Astrocyte (in vitro differentiated cells and primary cell): ENCODE measurements around the gene CAPN7. TPM values are rescaled to one million over a fixed set of nuclear protein-coding genes. Genes with fewer than 3 reads are reported as not detected.

ENCODE experiments used
- DNase-seq: peaks from one replicate; pipeline ENCODE4 v3.0.0-alpha.2; 2010; ENCODE audit warnings: low read depth
- FAIRE-seq: peaks from 2 replicates; lab custom pipeline; 2011; peaks lifted over from hg19 to GRCh38; lab: Jason Lieb, UNC
- H2AFZ ChIP-seq: 2 replicates; pipeline ENCODE4 v1.6.0; 2012; ENCODE audit warnings: low read depth, low read length, inconsistent platforms
- H3K27ac ChIP-seq: 2 replicates; pipeline ENCODE4 v1.5.1; 2011; ENCODE audit warnings: low read depth, low read length, inconsistent platforms
- H3K27me3 ChIP-seq: 2 replicates; pipeline ENCODE4 v1.6.0; 2011; ENCODE audit warnings: low read length, inconsistent platforms; ENCODE audit not compliant: insufficient read depth
- H3K36me3 ChIP-seq: 2 replicates; pipeline ENCODE4 v1.5.1; 2011; ENCODE audit warnings: low read length, inconsistent platforms; ENCODE audit not compliant: insufficient read depth
- H3K4me1 ChIP-seq: 2 replicates; pipeline ENCODE4 v1.5.1; 2011; ENCODE audit warnings: low read length, inconsistent platforms; ENCODE audit not compliant: insufficient read depth
- H3K4me2 ChIP-seq: 2 replicates; pipeline ENCODE4 v1.6.0; 2012; ENCODE audit warnings: low read length, inconsistent platforms
- H3K4me3 ChIP-seq: 2 replicates; pipeline ENCODE4 v1.5.1; 2011; ENCODE audit warnings: low read depth, mild to moderate bottlenecking, low read length, inconsistent platforms; ENCODE audit not compliant: insufficient read depth
- H3K79me2 ChIP-seq: 2 replicates; pipeline ENCODE4 v1.6.0; 2012; ENCODE audit warnings: mild to moderate bottlenecking, low read length, inconsistent platforms; ENCODE audit not compliant: insufficient read depth
- H3K9ac ChIP-seq: 2 replicates; pipeline ENCODE4 v1.6.0; 2012; ENCODE audit warnings: mild to moderate bottlenecking, low read length, inconsistent platforms
- H3K9me3 ChIP-seq: 2 replicates; pipeline ENCODE4 v1.5.1; 2012; ENCODE audit warnings: low read depth, mild to moderate bottlenecking, low read length, inconsistent platforms; ENCODE audit not compliant: insufficient read depth
- H4K20me1 ChIP-seq: 2 replicates; pipeline ENCODE4 v1.6.0; 2012; ENCODE audit warnings: low read length, inconsistent platforms; ENCODE audit not compliant: insufficient read depth
- H3K27ac Mint-ChIP-seq: one replicate; pipeline ENCODE4 v1.8.0; 2021; ENCODE audit warnings: mild to moderate bottlenecking, mixed read lengths; ENCODE audit not compliant: unreplicated experiment
- H3K27me3 Mint-ChIP-seq: one replicate; pipeline ENCODE4 v1.8.0; 2021; ENCODE audit warnings: low read depth, mixed read lengths; ENCODE audit not compliant: unreplicated experiment
- H3K36me3 Mint-ChIP-seq: one replicate; pipeline ENCODE4 v1.8.0; 2021; ENCODE audit warnings: low read depth, mixed read lengths; ENCODE audit not compliant: unreplicated experiment
- H3K4me1 Mint-ChIP-seq: one replicate; pipeline ENCODE4 v1.8.0; 2021; ENCODE audit warnings: low read depth, mixed read lengths; ENCODE audit not compliant: unreplicated experiment
- H3K4me3 Mint-ChIP-seq: one replicate; pipeline ENCODE4 v1.8.0; 2021; ENCODE audit warnings: mild to moderate bottlenecking, moderate library complexity, mixed read lengths; ENCODE audit not compliant: unreplicated experiment
- H3K9me3 Mint-ChIP-seq: one replicate; pipeline ENCODE4 v1.8.0; 2021; ENCODE audit warnings: mild to moderate bottlenecking, mixed read lengths; ENCODE audit not compliant: unreplicated experiment
- EZH2 ChIP-seq: IDR thresholded peaks from 2 replicates; pipeline ENCODE4 v1.6.1; 2012; ENCODE audit warnings: mild to moderate bottlenecking, low read length, inconsistent platforms; ENCODE audit not compliant: insufficient read depth
- total RNA-seq: library from RNA; stranded (reverse); gene quantifications from 2 replicates; pipeline ENCODE4 v1.2.1, GENCODE V29; 2021
- TF ChIP-seq, protein P1 (sequence below): IDR thresholded peaks from 2 replicates; pipeline ENCODE4 v1.5.1; 2011; ENCODE audit warnings: low read depth, mild to moderate bottlenecking, inconsistent platforms, low read length, moderate library complexity; ENCODE audit not compliant: insufficient read depth

Gene CAPN7
- total RNA-seq, 1 donor from 2014 or later = 36.8 TPM

DNA sequence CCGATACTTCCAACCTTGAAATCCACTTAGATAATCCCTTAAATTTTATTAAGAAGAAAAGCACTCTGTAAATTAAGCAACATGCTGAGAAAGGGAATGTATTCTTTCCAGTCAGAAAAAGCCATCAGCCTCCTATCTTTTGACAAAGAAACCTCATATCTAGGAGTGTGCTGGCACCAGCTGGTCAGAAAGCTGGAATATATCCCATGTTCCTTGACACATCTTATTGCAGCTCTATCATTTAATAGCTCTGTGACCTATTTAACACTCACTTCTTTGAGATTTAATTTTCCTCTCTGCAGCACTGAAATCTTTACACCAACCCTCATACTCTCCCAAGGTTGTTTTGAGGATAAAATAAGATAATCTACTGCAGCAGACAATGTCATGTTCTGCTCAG lies 30.4 kb upstream of the CAPN7 start:
- Mint-ChIP-seq H3K9me3 (peaks cover 17% of the 10 kb centered on the region), H3K27me3 (peaks cover 42% of the 10 kb centered on the region), H3K27ac (no peak overlapping the region), H3K36me3 (peaks cover 5% of the 10 kb centered on the region), H3K4me1 (peaks cover 11% of the 10 kb centered on the region), H3K4me3 (no peak overlapping the region)
- Histone ChIP-seq H4K20me1 (no peaks in the 10 kb centered on the region), H3K27me3 (peaks cover 60% of the 10 kb centered on the region), H3K9ac (no peak overlapping the region), H3K4me2 (no peak overlapping the region), H3K4me1 (no peaks in the 10 kb centered on the region), H3K27ac (no peak overlapping the region), H2AFZ (no peak overlapping the region), H3K36me3 (no peaks in the 10 kb centered on the region), H3K9me3 (no peaks in the 10 kb centered on the region), H3K79me2 (no peaks in the 10 kb centered on the region), H3K4me3 (no peak overlapping the region)
- TF ChIP-seq EZH2 = no peak
- TF ChIP-seq, protein P1, sequence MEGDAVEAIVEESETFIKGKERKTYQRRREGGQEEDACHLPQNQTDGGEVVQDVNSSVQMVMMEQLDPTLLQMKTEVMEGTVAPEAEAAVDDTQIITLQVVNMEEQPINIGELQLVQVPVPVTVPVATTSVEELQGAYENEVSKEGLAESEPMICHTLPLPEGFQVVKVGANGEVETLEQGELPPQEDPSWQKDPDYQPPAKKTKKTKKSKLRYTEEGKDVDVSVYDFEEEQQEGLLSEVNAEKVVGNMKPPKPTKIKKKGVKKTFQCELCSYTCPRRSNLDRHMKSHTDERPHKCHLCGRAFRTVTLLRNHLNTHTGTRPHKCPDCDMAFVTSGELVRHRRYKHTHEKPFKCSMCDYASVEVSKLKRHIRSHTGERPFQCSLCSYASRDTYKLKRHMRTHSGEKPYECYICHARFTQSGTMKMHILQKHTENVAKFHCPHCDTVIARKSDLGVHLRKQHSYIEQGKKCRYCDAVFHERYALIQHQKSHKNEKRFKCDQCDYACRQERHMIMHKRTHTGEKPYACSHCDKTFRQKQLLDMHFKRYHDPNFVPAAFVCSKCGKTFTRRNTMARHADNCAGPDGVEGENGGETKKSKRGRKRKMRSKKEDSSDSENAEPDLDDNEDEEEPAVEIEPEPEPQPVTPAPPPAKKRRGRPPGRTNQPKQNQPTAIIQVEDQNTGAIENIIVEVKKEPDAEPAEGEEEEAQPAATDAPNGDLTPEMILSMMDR = no peak
- DNase-seq = no peak
- no peak for FAIRE-seq

DNA sequence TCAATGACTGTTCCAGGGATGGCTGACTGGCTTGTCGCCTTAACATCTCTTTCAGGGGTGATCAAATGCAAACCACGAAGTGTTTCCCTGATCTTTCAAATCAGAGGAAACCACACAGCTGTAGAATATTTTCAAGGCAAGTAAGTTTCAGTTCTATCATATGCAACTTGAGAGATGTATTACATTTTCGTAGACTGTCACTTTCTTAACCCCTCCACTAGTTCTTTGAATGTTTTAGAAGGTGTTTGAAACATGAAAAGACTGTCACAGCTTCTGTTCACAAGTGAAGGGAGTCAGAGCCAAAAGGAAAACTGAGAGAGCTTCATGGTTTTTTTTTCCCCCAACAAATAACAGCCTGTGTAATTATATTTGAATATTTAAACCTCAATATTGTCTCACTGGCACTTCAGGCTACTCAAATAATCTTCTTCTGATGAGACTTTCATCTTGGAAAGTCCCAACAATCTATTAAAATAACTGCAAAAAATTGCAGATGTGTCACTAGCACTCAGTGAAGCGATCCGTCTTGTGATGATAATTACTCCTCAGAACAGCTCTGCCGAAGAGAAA lies 25.9 kb upstream of the CAPN7 start:
- Histone ChIP-seq H3K9ac (no peak overlapping the region), H3K4me3 (no peak overlapping the region), H3K27ac (no peak overlapping the region), H3K36me3 (no peaks in the 10 kb centered on the region), H2AFZ (no peak overlapping the region), H3K79me2 (no peaks in the 10 kb centered on the region), H3K4me2 (no peak overlapping the region), H3K4me1 (no peaks in the 10 kb centered on the region), H4K20me1 (no peaks in the 10 kb centered on the region), H3K27me3 (peaks cover 44% of the 10 kb centered on the region), H3K9me3 (no peaks in the 10 kb centered on the region)
- Mint-ChIP-seq H3K4me1 (peaks cover 23% of the 10 kb centered on the region), H3K27ac (no peak overlapping the region), H3K36me3 (peaks cover 2% of the 10 kb centered on the region), H3K27me3 (peaks cover 17% of the 10 kb centered on the region), H3K9me3 (no peaks in the 10 kb centered on the region), H3K4me3 (no peak overlapping the region)
- FAIRE-seq (no peak), DNase-seq (no peak)
- no peak for TF ChIP-seq EZH2
- TF ChIP-seq, protein P1 = no peak

DNA sequence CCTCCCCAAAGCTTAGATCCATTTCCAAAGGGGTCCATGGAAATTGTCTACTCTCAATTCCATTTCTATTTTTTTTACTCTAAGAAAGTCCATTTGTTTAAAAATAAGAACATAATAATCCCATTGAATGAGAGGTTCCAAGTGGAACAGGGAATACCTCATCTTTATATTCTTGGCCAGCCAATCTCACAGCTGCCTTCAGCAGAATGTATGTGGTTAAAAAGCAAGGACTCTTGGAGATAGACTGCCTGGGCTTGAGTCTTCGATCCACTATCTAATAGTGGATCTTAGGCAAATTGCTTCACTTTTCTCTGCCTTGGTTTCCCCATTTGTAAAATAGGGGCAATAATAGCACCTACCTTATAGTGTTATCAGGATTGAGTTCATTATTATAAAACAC lies 24.5 kb upstream of the CAPN7 start:
- no peaks in the 10 kb centered on the region for H3K4me1 ChIP-seq
- H3K36me3 ChIP-seq = no peaks in the 10 kb centered on the region
- peaks cover 38% of the 10 kb centered on the region for H3K27me3 ChIP-seq
- no peak for TF ChIP-seq EZH2
- TF ChIP-seq, protein P1 = no peak
- FAIRE-seq (no peak), DNase-seq (no peak)
- no peak overlapping the region for H3K4me2 ChIP-seq
- Mint-ChIP-seq H3K4me3 (no peak overlapping the region), H3K27me3 (peaks cover 6% of the 10 kb centered on the region), H3K27ac (no peak overlapping the region), H3K36me3 (no peaks in the 10 kb centered on the region), H3K9me3 (no peaks in the 10 kb centered on the region), H3K4me1 (peaks cover 23% of the 10 kb centered on the region)
- no peak overlapping the region for H2AFZ ChIP-seq
- no peak overlapping the region for H3K9ac ChIP-seq
- no peaks in the 10 kb centered on the region for H3K9me3 ChIP-seq
- H4K20me1 ChIP-seq = no peaks in the 10 kb centered on the region
- H3K27ac ChIP-seq = no peak overlapping the region
- H3K4me3 ChIP-seq = no peak overlapping the region
- no peaks in the 10 kb centered on the region for H3K79me2 ChIP-seq
